WTC11 (cell line): ENCODE measurements around the gene CNTFR.

Source experiments
- CTCF ChIP-seq: fragments of 200-600 bp; IDR thresholded peaks from 2 replicates; pipeline ENCODE4 v1.8.0; 2022; ENCODE audit warnings: antibody characterized with exemption
- E2F1 ChIP-seq: sonication (generic); formaldehyde crosslinking; IDR thresholded peaks from 2 replicates; pipeline ENCODE4 v1.8.0; 2022; ENCODE audit warnings: mild to moderate bottlenecking, missing genetic modification reagents
- ELF4 ChIP-seq: sonication (generic); formaldehyde crosslinking; IDR thresholded peaks from 2 replicates; pipeline ENCODE4 v1.8.1; 2022; ENCODE audit warnings: low read depth, mild to moderate bottlenecking, moderate library complexity, missing genetic modification reagents
- FOXJ3 ChIP-seq: sonication (generic); formaldehyde crosslinking; IDR thresholded peaks from 2 replicates; pipeline ENCODE4 v1.9.0; 2021; ENCODE audit warnings: missing genetic modification reagents, mild to moderate bottlenecking, borderline replicate concordance
- FOXK1 ChIP-seq: sonication (generic); formaldehyde crosslinking; IDR thresholded peaks from 2 replicates; pipeline ENCODE4 v1.8.0; 2022; ENCODE audit warnings: mild to moderate bottlenecking, moderate library complexity, missing genetic modification reagents
- FOXP4 ChIP-seq: sonication (generic); formaldehyde crosslinking; IDR thresholded peaks from 2 replicates; pipeline ENCODE4 v1.8.0; 2022; ENCODE audit warnings: mild to moderate bottlenecking, missing genetic modification reagents
- MAX ChIP-seq: sonication (generic); formaldehyde crosslinking; IDR thresholded peaks from 2 replicates; pipeline ENCODE4 v1.8.0; 2022; ENCODE audit warnings: mild to moderate bottlenecking, missing genetic modification reagents
- NR2C2 ChIP-seq: sonication (generic); formaldehyde crosslinking; IDR thresholded peaks from 2 replicates; pipeline ENCODE4 v1.8.0; 2022; ENCODE audit warnings: mild to moderate bottlenecking, missing genetic modification reagents
- SP1 ChIP-seq: sonication (generic); formaldehyde crosslinking; conservative IDR thresholded peaks from 2 replicates; pipeline ENCODE4 v1.8.1; 2022; ENCODE audit warnings: missing genetic modification reagents
- USF2 ChIP-seq: sonication (generic); formaldehyde crosslinking; IDR thresholded peaks from 2 replicates; pipeline ENCODE4 v1.8.1; 2023; ENCODE audit warnings: mild to moderate bottlenecking, missing genetic modification reagents, moderate library complexity

GRCh38 chr9:34506623-34507022 lies 82.9 kb downstream of the CNTFR start:
- no peak for TF ChIP-seq CTCF
- TF ChIP-seq USF2, result no peak
- no peak for TF ChIP-seq FOXK1 (CRISPR knock-in tag)
- no peak for TF ChIP-seq MAX (CRISPR knock-in tag)
- TF ChIP-seq SP1 (CRISPR knock-in tag), result no peak
- no peak for TF ChIP-seq E2F1 (CRISPR knock-in tag)
- TF ChIP-seq FOXP4, result no peak
- TF ChIP-seq NR2C2 (CRISPR knock-in tag), result no peak
- TF ChIP-seq FOXJ3, result no peak
- TF ChIP-seq ELF4 (CRISPR knock-in tag), result no peak
